Transverse colon (tissue), 4 donors: Measurements from ENCODE around the gene NBPF6. TPM values are rescaled to one million over a fixed set of nuclear protein-coding genes. Genes with fewer than 3 reads are reported as not detected.
"Not testable (repeated sequence)": the region's sequence is repeated elsewhere in the genome, so short reads cannot be mapped to it uniquely, and the experiment has no call there.

ENCODE experiments used
- DNase-seq: peaks from one replicate; pipeline ENCODE4 v3.0.0-alpha.2; 2019
- H3K27ac ChIP-seq, 4 donors: fragments of 200-600 bp; sonication (generic); 2 replicates each; pipeline ENCODE4 v1.5.1; 2016 to 2018; ENCODE audit warnings: inconsistent platforms in 4 of 4
- H3K27me3 ChIP-seq: fragments of 200-600 bp; sonication (generic); 2 replicates; pipeline ENCODE4 v1.5.1; 2017; ENCODE audit warnings: inconsistent platforms
- H3K36me3 ChIP-seq, 4 donors: fragments of 200-600 bp; sonication (generic); 2 replicates each; pipeline ENCODE4 v1.5.1; 2017 to 2019; ENCODE audit warnings: inconsistent platforms in 4 of 4
- H3K4me1 ChIP-seq, 4 donors: fragments of 200-600 bp; sonication (generic); 2 replicates each; pipeline ENCODE4 v1.5.1; 2017 to 2020; ENCODE audit warnings: inconsistent platforms in 4 of 4
- H3K4me3 ChIP-seq, 4 donors: fragments of 200-600 bp; sonication (generic); 1 replicate in 1 of 4; 2 replicates in 3 of 4; pipeline versions ENCODE4 v1.5.1 to v1.6.1; 2017 to 2019; ENCODE audit warnings: inconsistent platforms in 4 of 4
- H3K9me3 ChIP-seq, 2 donors: fragments of 200-600 bp; sonication (generic); 2 replicates each; pipeline ENCODE4 v1.5.1; 2017 to 2019; ENCODE audit warnings: inconsistent platforms in 2 of 2
- EP300 ChIP-seq: sonication (generic); formaldehyde crosslinking; IDR thresholded peaks from one replicate; pipeline ENCODE4 v1.6.1; 2017; ENCODE audit warnings: antibody characterized with exemption, low read depth
- POLR2A ChIP-seq: fragments of 450-650 bp; IDR thresholded peaks from one replicate; pipeline ENCODE4 v1.6.1; 2016; ENCODE audit warnings: antibody characterized with exemption, mild to moderate bottlenecking, moderate library complexity
- POLR2AphosphoS5 ChIP-seq, 3 donors: sonication (generic); formaldehyde crosslinking; IDR thresholded peaks; one replicate each; pipeline ENCODE4 v1.6.1; 2016; ENCODE audit warnings: antibody characterized with exemption in 3 of 3
- WGBS, 2 donors: methylation state at CpG; one replicate each; pipeline ENCODE4 v1.1.5; 2018; ENCODE audit warnings: low coverage in 1 of 2; 5-methylcytosine and 5-hydroxymethylcytosine counted together
- in situ Hi-C, 4 donors: fragments of 200-750 bp; cut with MboI; loops; one replicate each; pipeline versions ENCODE4 v1.15.0 to v1.15.1; 2017; ENCODE audit warnings: low sequenced_read_pairs in 3 of 4, low pct_ligation_motif_present in 1 of 4, low pct_unique_long_range_greater_than_20kb in 1 of 4
- intact Hi-C: fragments of 100-400 bp; cut with DNase I; formaldehyde crosslinking; loops from one replicate; pipeline ENCODE4 v1.15.1; 2023; ENCODE audit warnings: low total_unique reads
- total RNA-seq, 4 donors: library from RNA; depleted of rRNA; stranded (reverse); fragments of >200 nt; gene quantifications; one replicate each; pipeline ENCODE4 v1.1.0, GENCODE V29; 2016
- TF ChIP-seq, protein P1 (sequence below), 5 experiments: fragments of 200-600 bp in 3 of 5; fragments of 450-650 bp in 2 of 5; sonication (generic) in 3 of 5; IDR thresholded peaks; 1 replicate in 2 of 5; 2 replicates in 3 of 5; pipeline ENCODE4 v1.5.1; 2016 to 2017; ENCODE audit warnings: antibody characterized with exemption in 5 of 5, inconsistent platforms in 3 of 5, mild to moderate bottlenecking in 2 of 5, moderate library complexity in 1 of 5

The NBPF6 gene
- total RNA-seq, 4 donors from 2014 or later, result 0.32 TPM; not detected in 3

DNA sequence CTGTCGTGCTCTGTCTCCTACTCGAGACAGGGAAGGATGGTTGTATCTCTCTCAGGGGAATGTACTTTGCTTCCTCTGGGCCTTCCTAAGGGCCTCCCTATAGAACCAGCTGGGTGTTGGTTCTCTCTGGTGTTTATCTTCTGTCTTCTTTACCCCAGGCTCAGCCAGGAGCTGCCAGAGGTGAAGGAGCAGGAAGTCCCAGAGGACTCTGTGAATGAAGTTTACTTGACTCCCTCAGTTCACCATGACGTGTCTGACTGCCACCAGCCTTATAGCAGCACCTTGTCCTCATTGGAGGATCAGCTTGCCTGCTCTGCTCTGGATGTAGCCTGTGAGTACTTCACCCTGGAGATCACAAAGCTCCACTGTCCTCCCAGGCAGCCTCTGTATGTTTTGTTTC is 11.6 kb downstream of the NBPF6 start:
- H3K36me3 ChIP-seq, H3K4me1 ChIP-seq, H3K27ac ChIP-seq, H3K27me3 ChIP-seq, H3K9me3 ChIP-seq, intact Hi-C loops, in situ Hi-C loops, DNase-seq, H3K4me3 ChIP-seq: not testable (repeated sequence)
- no CpG with 5 or more reads among the region's 3 CpGs for WGBS, 2 donors

DNA sequence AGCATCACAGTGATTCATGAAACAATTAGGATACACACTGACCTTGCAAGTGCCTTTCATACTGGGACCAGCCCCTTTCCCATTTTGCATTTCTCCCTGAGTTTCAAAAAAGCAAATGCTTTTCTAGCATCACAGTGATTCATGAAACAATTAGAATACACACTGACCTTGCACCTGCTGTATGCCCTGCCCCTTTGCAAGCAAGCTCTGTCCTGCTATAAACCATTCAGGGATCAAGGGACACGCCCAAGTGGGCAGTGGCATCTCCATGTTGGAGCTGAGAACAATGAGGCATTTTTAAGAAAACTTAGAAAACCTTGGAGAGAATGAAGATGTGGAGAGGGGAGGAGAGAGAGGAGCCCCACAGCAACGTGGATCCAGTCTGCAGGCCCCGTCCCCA is 13.8 kb downstream of the NBPF6 start:
- H3K4me3 ChIP-seq, H3K4me1 ChIP-seq, H3K27me3 ChIP-seq, H3K36me3 ChIP-seq, in situ Hi-C loops, H3K27ac ChIP-seq, DNase-seq, H3K9me3 ChIP-seq, intact Hi-C loops: not testable (repeated sequence)
- no CpG with 5 or more reads among the region's 3 CpGs for WGBS, 2 donors

DNA sequence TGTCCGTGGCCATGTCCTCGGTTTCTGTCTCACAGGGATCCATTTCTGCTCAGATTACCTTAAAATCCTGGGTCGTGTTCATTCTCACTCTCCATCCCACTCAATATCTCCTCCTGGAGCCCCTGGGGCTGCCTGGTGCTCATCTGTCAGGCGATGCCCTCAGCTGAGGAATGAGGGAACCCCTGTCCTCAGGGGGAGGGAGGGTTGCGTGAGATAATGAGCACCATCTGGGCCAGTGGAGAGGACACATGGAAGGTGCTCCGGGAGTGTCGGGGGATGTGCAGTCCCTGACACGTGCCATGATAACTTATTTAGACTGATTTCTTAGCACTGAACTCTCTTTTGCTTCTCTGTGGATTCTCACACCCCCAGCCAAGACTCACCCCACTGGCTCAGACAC is 16.0 kb downstream of the NBPF6 start:
- H3K4me1 ChIP-seq, in situ Hi-C loops, H3K36me3 ChIP-seq, H3K27ac ChIP-seq, H3K9me3 ChIP-seq, DNase-seq, H3K4me3 ChIP-seq, intact Hi-C loops, H3K27me3 ChIP-seq: not testable (repeated sequence)
- no CpG with 5 or more reads among the region's 8 CpGs for WGBS, 2 donors

DNA sequence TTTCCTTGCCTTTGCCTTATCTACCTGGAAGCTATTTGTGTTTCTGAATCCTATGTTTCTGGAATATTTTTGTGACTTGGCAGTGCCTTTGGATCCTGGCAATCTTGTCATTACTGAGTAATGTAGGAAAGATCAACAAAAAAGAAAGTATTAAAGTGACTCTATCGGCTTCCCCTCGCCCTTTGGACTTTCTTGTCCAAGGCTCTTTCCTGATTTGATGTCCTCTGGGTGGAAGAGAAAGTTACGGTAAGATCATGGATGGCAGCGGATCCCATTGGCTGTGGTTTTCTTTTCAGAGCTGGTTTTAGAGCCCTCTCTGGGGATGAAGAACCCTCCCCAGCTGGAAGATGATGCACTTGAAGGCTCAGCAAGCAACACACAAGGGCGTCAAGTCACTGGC is 17.0 kb downstream of the NBPF6 start:
- intact Hi-C loops, DNase-seq, H3K4me3 ChIP-seq, in situ Hi-C loops, H3K4me1 ChIP-seq, H3K27ac ChIP-seq, H3K27me3 ChIP-seq, H3K36me3 ChIP-seq, H3K9me3 ChIP-seq: not testable (repeated sequence)
- WGBS, 2 donors, result 53% methylated on average over 3 of the region's 5 CpGs; no CpG with 5 or more reads in 1 of the 2 donors

DNA sequence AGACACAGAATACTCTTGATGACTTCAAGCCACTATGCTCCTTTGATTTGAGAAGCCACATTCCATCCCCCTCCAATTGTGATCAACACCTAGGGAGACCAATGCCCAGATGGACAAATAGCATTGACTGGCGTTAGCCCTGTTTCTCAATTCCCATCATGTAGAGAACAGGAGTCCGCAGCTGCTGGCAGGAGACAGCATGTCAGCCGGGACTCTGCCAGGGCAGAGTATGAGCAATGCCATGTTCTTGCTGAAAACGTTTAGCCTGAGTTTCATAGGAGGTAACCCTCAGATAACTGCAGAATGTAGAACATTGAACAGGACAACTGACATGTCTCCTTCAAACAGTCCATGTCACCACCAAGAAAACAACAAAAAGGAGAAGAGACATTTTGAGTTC is 20.6 kb downstream of the NBPF6 start:
- DNase-seq, H3K27me3 ChIP-seq, H3K4me3 ChIP-seq, H3K36me3 ChIP-seq, intact Hi-C loops, H3K9me3 ChIP-seq, H3K4me1 ChIP-seq, in situ Hi-C loops, H3K27ac ChIP-seq: not testable (repeated sequence)
- WGBS, 2 donors, result 52% methylated on average over 2 of the region's 4 CpGs; no CpG with 5 or more reads in 1 of the 2 donors

DNA sequence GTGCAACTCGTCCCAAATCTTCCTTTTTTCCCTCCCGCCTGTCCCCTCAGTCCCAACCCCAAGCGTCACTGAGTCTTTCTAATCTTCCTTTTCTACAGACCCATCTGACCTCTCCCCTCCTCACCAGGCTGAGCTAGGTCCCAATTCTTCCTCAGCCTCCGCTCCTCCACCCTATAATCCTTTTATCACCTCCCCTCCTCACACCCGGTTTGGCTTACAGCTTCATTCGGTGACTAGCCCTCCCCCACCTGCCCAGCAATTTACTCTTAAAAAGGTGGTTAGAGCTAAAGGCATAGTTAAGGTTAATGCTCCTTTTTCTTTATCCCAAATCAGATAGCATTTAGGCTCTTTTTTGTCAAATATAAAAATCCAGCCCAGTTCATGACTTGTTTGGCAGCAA is 24.4 kb downstream of the NBPF6 start:
- 74 to 84% methylated on average over 4 to 6 of the region's 6 CpGs for WGBS, 2 donors
- intact Hi-C loops, result not testable (repeated sequence)

DNA sequence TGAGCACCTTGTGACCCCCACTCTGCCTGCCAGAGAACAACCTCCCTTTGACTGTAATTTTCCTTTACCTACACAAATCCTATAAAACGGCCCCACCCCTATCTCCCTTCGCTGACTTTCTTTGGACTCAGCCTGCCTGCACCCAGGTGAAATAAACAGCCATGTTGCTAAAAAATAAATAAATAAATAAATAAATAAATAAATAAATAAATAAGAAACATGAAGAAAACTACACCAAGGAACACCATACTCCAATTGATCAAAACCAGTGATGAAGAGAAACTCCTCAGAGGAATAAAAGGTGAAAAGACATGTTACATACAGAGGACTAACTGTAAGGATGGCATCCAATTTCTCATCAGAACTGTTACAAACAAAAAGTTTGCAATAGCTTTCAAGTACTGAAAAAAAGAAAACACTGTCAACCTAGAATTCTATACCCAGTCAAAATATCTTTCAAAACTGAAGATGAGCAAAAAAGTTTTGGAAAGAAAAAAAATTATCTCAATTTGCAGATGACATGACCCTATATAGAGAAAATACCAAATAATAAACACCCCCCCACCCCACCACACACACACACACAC is 28.4 kb downstream of the NBPF6 start:
- Histone ChIP-seq H3K4me1 (no peaks in the 10 kb centered on the region), H3K27me3 (no peaks in the 10 kb centered on the region), H3K4me3 (no peak overlapping the region), H3K27ac (no peak overlapping the region), H3K36me3 (no peaks in the 10 kb centered on the region), H3K9me3 (peaks cover 5 to 9% of the 10 kb centered on the region in 2 donors)
- intact Hi-C loops (no loop called here), in situ Hi-C loops (loop anchor here in 1 of 4 donors (25.0 kb wide), 1 partner anchor 141 kb away; no protein-coding TSS in a partner anchor)
- DNase-seq, result no peak
- 90 to 93% methylated on average over 2 of the region's 2 CpGs for WGBS, 2 donors
- TF ChIP-seq, protein P1, sequence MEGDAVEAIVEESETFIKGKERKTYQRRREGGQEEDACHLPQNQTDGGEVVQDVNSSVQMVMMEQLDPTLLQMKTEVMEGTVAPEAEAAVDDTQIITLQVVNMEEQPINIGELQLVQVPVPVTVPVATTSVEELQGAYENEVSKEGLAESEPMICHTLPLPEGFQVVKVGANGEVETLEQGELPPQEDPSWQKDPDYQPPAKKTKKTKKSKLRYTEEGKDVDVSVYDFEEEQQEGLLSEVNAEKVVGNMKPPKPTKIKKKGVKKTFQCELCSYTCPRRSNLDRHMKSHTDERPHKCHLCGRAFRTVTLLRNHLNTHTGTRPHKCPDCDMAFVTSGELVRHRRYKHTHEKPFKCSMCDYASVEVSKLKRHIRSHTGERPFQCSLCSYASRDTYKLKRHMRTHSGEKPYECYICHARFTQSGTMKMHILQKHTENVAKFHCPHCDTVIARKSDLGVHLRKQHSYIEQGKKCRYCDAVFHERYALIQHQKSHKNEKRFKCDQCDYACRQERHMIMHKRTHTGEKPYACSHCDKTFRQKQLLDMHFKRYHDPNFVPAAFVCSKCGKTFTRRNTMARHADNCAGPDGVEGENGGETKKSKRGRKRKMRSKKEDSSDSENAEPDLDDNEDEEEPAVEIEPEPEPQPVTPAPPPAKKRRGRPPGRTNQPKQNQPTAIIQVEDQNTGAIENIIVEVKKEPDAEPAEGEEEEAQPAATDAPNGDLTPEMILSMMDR (IDR thresholded peaks at IDR 0.05), result no peak
- TF ChIP-seq EP300 (no peak), POLR2AphosphoS5 (IDR thresholded peaks at IDR 0.05) (no peak), POLR2A (no peak)

More for the DNA sequence above, 24.4 kb downstream of the NBPF6 start:
- in situ Hi-C loops, H3K27ac ChIP-seq, H3K4me3 ChIP-seq, H3K4me1 ChIP-seq, H3K27me3 ChIP-seq, H3K9me3 ChIP-seq, DNase-seq, H3K36me3 ChIP-seq: not testable (repeated sequence)
